AG04450 (cell line): ENCODE data around the gene SLC29A3. TPM values are rescaled to one million over a fixed set of nuclear protein-coding genes. Genes with fewer than 3 reads are reported as not detected.

Source experiments
- CTCF ChIA-PET: fragments of 300-600, 350-600 bp; formaldehyde crosslinking; extraction: SDS; loops from one replicate; lab custom pipeline; 2022; ENCODE audit warnings: antibody characterized with exemption, inconsistent platforms; lab: Charles Lee
- POLR2A ChIA-PET: fragments of 350-600 bp; formaldehyde crosslinking; extraction: SDS; loops from one replicate; lab custom pipeline; 2021; ENCODE audit warnings: antibody characterized with exemption, inconsistent platforms; lab: Yijun Ruan, JAX
- DNase-seq: peaks from one replicate; pipeline ENCODE4 v3.0.0-alpha.2; 2011; ENCODE audit warnings: low read depth, low spot score
- H3K27ac ChIP-seq: one replicate; pipeline ENCODE4 v1.5.1; 2012; ENCODE audit warnings: low read depth, low read length, control low read depth
- H3K27me3 ChIP-seq: one replicate; pipeline ENCODE4 v1.6.0; 2012; ENCODE audit warnings: low read length; ENCODE audit not compliant: control insufficient read depth, insufficient read depth
- H3K4me3 ChIP-seq: 2 replicates; pipeline ENCODE4 v1.5.1; 2011; ENCODE audit warnings: mild to moderate bottlenecking, low read depth, low read length, control low read depth
- H3K9me3 ChIP-seq: 2 replicates; pipeline ENCODE4 v1.5.1; 2012; ENCODE audit warnings: low read length; ENCODE audit not compliant: control insufficient read depth, insufficient read depth
- polyA plus RNA-seq: library from polyadenylated mRNA; depleted of rRNA; stranded (reverse); fragments of >200 nt; gene quantifications from 2 replicates; pipeline ENCODE4 v1.2.3, GENCODE V29; 2011
- TF ChIP-seq, protein P1 (sequence below): IDR thresholded peaks from 2 replicates; pipeline ENCODE4 v1.5.1; 2011; ENCODE audit warnings: low read depth, low read length, control low read depth, inconsistent platforms

SLC29A3 gene
- polyA plus RNA-seq, 1 experiment = 2.4 TPM

DNA sequence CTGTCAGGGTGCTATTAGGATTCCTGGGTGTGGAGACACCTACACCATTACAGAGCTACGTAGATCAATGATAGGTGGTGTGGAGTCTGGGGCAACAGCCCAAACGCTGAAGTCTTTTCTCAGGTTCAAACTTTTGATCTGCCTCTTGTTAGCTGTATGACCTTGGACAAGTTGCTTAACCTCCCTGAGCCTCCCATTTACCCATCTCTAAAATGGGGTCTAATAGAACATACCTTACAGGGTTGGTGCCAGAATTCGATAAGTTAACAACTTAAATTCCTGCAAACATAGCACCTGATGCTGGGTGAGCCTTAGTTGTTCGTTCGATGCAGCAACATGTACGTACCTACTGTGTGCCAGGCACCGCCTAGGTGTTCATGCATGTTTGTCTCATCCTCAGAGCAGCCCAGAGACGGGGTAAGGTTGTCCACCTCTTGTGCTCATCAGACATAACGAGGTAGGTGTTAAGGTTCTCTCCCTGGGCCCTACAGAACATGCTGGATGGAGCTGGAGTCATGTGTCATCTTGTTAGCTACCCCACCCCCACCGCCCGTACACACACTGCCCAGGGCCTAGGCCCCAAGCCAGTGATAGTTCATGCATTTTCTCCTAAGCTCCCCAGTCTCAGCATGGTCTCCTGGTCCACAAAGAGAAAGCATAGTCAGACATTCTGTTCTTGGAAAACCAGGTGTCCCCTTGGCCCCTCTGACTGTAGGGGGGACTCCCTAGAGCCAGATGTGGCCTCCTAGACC lies 41.0 kb upstream of the SLC29A3 start:
- Histone ChIP-seq H3K9me3 (no peaks in the 10 kb centered on the region), H3K27ac (no peak overlapping the region), H3K27me3 (no peaks in the 10 kb centered on the region), H3K4me3 (no peak overlapping the region)
- CTCF ChIA-PET = interaction anchor here (0.8 to 3.6 kb wide), 3 partner anchors 8 to 375 kb away, joined by 3 to 25 read pairs (median 3); no protein-coding TSS in a partner anchor
- no peak for DNase-seq
- POLR2A ChIA-PET = no interaction called here
- TF ChIP-seq, protein P1, sequence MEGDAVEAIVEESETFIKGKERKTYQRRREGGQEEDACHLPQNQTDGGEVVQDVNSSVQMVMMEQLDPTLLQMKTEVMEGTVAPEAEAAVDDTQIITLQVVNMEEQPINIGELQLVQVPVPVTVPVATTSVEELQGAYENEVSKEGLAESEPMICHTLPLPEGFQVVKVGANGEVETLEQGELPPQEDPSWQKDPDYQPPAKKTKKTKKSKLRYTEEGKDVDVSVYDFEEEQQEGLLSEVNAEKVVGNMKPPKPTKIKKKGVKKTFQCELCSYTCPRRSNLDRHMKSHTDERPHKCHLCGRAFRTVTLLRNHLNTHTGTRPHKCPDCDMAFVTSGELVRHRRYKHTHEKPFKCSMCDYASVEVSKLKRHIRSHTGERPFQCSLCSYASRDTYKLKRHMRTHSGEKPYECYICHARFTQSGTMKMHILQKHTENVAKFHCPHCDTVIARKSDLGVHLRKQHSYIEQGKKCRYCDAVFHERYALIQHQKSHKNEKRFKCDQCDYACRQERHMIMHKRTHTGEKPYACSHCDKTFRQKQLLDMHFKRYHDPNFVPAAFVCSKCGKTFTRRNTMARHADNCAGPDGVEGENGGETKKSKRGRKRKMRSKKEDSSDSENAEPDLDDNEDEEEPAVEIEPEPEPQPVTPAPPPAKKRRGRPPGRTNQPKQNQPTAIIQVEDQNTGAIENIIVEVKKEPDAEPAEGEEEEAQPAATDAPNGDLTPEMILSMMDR = no peak

DNA sequence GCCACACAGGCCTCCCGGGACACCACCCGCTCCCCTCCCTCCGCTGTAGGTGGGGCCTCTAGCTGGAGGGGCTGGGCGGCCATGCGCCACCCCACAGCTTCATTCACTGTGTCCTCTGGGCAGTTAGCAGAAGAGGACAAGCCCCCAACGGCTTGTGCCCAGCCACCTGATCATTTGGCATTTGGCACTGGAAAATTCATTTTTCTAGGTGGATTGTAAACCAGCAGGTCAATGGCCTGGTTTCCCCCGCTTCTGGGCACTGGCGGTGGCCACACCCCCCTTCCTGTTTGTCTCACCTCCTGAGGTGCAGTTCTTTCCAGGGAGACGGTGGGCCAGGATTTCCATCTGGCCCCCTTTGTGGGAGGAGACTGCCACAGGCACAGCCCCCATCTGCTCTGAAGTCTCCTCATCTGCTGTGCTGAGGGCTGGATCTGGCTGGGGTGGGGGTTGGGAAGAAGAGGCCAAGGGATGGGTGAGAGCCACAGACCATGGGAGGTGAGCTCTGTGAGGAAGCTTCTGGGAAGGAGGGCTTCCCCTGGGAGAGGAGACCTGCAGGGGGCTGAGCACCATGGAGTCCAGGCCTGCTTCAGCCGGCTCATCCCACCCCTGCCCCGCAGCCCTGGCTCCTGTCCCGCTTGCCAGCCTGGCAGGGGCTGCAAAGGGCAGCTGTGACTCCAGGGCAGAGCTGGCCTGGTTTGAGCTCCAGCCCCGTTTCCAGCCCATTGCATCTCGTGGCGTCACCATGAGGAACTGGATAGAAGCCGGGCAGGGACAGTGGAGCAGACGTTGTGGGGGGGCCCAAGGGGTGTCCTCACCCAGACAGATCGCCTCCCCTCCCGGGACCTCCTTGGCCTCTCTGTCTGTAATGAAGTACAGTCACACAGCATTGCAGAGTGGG lies 40.1 kb upstream of the SLC29A3 start:
- DNase-seq = no peak
- no peaks in the 10 kb centered on the region for H3K9me3 ChIP-seq
- no peaks in the 10 kb centered on the region for H3K27me3 ChIP-seq
- ChIA-PET POLR2A (no interaction called here), CTCF (interaction anchor here (1.0 to 3.6 kb wide), 2 partner anchors 8 to 354 kb away, joined by 3 to 25 read pairs; no protein-coding TSS in a partner anchor)
- H3K4me3 ChIP-seq = no peak overlapping the region
- no peak overlapping the region for H3K27ac ChIP-seq
- TF ChIP-seq, protein P1 = no peak

DNA sequence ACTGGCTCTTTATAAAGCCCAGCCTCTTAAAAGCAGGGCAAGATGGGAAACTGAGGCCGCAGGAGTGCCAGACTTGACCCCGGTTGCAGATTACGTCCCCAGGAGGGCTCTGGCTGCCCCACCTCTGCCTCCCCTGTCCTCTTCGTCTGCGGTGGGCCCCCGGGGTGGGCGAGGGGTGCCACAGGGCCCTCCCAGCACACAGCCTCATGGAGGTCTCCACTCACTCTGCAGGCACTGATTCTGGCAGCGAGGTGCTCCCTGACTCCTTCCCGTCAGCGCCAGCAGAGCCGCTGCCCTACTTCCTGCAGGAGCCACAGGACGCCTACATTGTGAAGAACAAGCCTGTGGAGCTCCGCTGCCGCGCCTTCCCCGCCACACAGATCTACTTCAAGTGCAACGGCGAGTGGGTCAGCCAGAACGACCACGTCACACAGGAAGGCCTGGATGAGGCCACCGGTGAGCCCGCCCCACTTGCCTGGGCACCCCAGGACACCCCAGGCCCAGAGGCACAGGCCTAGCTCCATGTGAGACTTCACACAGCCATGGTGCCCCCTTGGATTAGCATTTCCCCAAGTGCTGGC lies 39.4 kb upstream of the SLC29A3 start:
- CTCF ChIA-PET = interaction anchor here (3.6 kb wide), 1 partner anchor 9 kb away, joined by 25 read pairs; no protein-coding TSS in a partner anchor
- TF ChIP-seq, protein P1 = no peak
- no peak for DNase-seq
- POLR2A ChIA-PET = no interaction called here
- Histone ChIP-seq H3K9me3 (no peaks in the 10 kb centered on the region), H3K4me3 (no peak overlapping the region), H3K27ac (no peak overlapping the region), H3K27me3 (no peaks in the 10 kb centered on the region)

DNA sequence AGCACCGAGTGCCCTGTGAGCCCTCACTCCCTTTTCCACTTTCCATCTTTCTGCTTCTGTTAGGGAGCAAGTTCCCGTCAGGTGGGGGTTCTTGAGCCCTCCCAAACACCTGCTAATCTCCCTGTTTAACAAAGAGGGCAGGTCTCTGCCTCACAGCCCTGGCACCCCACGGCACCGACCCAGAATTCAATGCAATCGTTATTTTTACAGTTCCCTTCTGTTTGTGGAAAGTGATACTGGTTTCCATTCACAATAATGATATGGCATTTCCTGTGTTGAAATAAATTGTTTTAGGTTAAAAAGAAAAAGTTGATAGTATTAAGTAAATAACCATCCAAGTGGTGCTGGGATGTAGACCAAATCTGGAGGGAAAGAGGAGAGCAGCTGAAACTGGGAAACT lies 38.8 kb upstream of the SLC29A3 start:
- ChIA-PET CTCF (interaction anchor here (1.3 to 3.6 kb wide), 2 partner anchors 10 to 377 kb away, joined by 6 to 25 read pairs; no protein-coding TSS in a partner anchor), POLR2A (no interaction called here)
- Histone ChIP-seq H3K9me3 (no peaks in the 10 kb centered on the region), H3K27me3 (no peaks in the 10 kb centered on the region), H3K27ac (peak overlapping the region; percentile 47), H3K4me3 (no peak overlapping the region)
- no peak for DNase-seq
- TF ChIP-seq, protein P1 = no peak
